GM19452 (cell line): ENCODE data around the gene ILDR2.

Source experiments
- ATAC-seq: cut with Tn5 transposase; IDR thresholded peaks from one replicate; pipeline ENCODE4 v1.9.1; 2021; ENCODE audit not compliant: unreplicated experiment

ILDR2 gene

DNA sequence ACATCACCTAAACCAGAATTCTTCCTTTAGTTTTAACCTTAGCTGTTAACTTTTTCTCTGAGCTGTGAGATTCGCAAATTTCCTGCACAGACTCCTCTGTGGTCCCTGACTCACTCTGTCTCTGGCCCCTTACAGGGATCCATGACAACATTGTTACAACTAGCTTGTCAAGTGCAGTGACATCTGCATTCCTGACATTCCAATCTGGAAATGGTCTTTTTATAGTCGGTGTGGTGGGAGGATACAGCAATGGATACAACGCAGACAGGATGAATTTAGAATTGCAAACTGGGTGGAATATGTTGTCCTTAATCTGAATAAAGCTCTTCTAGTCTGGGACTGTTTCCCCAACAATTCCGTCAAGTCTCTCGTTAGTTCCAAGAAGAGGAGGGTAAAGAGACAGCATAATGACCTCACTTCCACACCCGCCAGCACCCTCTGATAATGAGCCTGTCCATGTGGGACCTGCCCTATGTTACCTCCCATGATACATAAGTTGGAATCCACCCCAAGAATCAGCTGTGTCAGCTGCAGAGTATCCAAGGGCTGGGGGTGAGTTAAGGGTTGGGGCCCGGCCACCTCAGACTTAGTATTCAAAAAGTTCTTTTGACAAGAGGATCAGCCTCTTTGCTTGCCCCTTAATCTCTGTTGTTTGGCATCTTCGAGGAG lies 49.4 kb downstream of the ILDR2 start:
- no peak for ATAC-seq

DNA sequence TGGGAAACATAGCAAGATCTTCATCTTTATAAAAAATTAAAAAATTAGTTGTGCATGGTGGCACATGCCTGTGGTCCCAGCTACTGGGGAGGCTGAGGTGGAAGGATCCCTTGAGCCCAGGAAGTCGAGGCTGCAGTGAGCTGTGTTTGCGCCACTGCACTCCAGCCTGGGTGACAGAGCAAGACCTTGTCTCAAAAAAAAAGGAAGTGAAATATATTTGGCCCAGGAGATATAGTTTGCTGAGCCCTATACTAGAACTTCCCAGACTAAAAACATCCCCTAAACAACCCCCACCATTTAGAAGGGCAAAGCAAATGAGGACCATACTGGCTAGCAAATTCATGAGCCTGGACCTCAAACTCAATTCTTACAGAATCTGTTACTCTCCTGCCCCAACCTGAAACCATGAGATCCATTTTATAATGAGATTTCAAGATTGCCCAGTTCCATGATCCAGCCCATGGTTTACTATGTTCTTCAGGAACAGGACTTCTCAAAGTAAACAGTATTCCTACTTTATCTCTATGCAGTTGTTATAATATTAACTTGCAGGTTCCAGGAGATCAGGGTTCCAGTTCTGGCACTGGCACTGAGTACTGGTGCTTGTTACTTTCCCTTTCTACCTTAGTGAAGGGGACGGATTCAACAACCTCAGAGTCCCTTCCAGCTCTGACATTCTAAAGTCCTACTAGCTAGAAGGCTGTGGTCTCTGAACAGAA lies 50.4 kb downstream of the ILDR2 start:
- ATAC-seq, result peak; percentile 75

DNA sequence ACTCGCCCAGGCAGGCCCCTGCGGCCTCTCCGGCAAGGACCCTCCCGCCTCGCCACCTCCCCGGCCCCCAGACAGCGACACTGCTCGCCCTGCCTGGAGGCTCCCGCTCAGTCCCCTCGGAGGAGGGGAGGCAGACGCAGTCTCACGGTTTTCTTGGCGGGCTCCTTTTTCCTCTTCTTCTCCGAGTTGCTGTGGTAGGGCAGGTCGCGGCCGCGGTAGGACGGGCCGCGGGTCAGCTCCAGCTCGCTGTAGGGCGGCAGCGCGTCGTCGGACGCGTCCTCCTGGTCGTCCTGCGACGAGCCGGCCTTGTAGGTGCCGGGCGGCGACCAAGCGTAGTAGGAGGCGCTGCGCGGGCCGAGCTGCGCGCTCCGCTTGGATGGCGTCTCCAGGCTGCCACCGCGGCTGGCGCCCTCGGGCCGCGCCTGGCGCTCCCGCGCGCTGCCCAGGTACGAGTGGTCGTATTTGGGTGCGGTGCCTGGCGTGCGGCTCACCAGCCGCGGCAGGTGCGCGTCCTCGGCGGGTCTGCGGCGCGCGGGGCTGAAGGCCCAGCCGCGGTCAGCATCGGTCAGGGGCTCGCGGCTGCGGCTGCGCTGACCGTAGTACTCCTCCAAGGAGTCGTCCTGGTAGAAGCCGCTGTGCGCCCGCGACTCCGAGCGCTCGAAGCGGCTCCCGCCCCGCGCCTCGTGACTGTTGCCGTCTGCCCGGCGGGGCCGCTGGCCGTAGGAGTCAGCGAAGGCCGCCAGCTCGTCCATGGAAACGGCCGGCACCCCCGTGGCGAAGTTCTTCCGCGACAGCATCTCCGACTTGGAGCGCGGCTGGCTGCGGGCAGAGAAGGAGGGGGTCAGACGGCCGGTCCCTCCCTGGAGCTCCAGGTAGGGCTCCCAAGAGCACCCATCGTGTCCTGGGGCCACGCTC lies 54.5 kb downstream of the ILDR2 start:
- no peak for ATAC-seq

DNA sequence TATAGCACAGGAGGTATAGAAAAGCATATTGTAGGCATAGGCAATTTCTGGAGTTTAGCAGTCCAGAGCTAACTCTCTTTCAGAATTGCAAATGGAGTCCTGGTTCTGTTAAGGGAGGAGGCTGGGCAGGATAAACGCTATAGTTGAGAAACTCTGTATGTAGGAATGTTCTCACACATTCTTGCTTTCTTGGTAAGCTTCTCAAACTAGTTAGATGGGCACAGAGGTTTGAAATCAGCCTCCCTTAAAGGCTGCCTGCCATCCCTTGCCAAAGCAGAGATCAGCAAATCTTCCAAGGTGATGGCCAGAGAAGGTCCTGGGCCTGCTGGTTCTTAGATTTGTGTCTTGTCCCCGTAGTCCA lies 56.4 kb downstream of the ILDR2 start:
- no peak for ATAC-seq

DNA sequence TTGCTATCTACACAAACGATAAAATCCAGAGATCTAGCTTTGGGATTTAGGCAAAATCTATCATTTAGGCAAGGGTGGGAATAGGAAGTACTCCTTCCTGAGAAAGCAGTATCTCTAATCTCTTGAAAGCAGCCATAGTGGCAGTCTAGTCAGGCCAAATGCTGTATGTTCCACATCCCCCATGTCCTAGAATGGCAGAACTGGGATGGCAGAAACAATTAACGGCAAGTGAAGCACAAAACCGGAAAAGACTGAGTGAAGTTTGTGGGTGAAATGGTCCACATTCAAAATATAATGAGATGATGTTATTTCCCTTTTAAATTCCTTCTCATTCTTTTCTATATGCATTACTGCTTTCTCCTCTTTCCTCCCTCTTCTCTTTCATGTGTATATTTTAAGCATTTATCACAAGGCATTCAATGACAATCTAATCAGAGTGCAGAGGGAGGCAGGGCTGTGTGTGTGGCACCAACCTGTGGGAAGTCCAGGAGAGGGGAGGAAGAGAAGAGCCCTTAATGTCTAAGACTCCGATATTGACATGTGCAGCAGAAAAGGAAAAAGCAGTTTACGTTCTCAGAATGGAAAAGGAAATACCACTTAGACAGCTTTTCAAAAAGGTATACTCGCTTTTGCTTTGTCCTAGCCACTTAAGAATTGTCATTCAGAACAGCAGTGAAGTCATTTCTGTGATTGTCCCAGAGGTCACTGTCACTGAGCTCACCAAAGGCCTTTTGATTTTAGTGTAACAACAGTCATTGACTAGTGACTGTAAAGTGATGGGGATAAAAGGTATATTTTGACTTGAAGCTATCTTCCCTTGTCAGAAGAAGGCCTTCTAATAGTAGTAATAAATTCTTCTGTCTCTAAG lies 57.0 kb downstream of the ILDR2 start:
- no peak for ATAC-seq

DNA sequence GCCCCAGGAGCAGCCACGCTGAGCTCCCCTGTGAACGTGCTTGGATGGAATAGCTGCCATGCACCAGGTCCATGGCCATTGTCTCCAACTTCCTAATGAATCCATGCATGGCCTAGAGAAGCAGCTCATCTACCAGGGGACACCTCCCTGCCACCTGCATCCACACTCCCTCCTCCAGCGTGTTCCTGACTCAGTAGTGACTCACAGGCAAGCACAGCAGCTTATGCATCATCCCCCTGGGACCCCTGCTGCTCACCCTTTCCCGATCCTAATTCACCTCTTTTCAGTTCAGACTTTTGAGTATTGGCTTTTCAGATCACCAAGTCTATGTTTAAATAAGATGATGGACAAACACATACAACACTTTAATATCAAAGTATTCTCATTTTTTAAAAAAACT lies 59.4 kb downstream of the ILDR2 start:
- no peak for ATAC-seq

DNA sequence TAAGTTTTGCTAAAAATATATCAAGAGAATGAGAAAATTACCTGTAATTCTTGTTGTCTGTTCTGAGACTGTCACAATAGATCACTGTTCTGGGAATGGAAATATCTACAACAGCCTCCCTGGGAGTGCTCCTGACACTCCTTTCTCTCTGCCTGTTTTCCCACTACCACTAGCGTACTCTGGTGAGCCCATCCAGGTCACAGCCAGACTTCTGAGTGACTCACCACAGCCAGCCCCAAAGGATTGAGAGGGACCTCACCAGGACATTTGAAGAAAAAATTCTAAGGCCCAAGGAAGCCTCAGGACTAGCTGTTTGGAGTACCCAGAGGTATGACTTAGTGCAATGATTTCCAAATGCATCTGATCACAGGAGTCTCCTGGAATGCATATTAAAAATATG lies 60.3 kb downstream of the ILDR2 start:
- no peak for ATAC-seq

DNA sequence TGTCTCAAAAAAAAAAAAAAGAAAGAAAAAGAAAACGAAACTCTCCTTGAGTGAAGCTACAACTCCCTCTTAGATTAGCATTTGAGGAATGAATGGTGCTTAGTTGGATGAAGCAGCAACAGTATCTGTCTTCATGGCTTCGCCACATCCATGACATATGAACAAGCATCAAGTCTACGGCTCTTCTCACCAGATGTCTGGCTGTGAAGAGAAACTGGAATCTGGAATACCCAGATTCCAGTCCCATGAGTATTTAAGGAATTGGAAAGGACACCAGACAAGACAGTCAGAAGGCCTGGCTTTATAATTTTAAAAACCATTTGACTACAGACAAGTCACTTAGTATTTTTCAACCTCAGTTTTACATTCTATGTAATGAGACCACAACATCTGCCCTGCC lies 61.2 kb downstream of the ILDR2 start:
- no peak for ATAC-seq

DNA sequence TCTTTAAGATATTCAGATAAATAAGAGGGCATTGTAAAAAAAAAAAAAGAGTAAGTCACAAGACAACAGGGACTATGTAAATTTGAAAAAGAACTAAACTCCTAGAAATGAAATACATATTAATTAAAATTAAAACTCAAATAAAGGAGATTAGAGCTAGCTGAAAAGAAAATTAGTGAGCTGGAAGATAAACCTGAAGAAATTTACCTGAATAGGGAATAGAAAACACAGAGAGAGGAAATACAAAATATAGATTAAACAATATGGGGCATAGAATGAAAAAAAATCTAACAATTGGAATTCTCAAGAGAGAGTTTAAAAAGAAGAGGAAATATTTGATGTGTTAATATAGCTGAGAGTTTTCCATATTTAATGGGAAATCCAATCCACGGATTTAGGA lies 63.7 kb downstream of the ILDR2 start:
- ATAC-seq, result no peak

DNA sequence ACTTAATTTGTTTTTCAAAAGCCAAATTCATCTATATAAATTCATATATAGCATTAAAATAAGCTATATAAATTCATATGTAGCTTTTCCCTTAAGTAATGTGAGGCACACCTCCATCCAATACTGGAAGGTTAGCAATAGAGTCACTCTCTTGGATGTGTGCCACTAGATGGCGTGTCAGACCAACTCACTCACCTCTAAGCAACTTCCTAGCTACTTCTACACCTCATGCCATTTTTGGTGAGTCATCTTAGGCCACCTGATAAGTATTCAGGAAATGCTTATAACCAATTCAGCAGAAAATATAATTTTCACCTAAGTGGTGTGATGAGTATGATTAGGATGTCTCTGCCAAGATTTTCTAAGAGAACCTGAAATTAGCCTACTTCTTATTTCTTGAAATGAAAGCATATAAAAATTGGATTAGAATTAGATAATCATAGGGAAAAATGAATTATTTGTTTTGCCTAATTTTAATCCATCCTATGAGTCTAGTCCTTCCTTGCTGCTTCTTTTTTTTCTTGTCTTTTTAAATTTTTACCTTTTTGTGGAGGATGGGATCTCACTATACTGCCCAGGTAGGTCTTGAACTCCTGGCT lies 64.8 kb downstream of the ILDR2 start:
- ATAC-seq, result peak; percentile 96

DNA sequence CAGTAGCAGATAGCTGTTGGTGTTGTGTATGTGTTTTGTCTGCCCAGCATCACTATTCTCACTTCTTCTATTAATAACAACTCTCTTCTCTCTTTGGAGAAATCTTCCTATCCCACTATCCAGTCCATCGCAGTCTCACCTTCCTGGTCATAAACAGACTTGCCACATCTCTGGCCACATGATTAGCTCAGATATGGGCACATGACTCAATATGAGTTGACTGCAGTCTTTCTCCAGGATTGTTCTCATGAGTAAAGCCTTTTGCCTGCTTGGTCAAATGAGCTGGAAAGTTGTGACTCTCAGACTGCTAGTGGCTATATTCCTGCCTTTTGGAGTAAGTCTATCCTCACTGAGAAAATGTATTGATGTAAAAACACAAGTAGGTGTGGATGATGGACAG lies 66.4 kb downstream of the ILDR2 start:
- no peak for ATAC-seq

DNA sequence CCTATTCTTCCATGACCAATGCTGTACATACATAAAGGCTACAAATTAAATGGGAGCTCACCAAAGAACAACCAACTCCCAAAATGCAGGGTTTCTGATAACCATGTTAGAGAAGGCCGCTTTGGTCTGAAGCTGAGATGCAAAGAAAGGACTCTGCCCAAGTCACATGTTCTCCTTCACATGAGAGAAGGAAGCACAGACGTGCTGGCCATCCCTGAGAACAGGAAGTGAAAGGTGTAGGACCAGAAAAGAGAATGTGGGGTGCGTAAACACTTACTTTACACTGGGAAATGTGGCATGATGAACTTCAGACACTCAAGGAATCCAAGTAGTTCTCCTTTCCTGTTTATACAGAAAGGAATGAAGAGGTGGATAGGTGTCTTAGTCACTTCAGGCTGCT lies 67.6 kb downstream of the ILDR2 start:
- ATAC-seq, result no peak

DNA sequence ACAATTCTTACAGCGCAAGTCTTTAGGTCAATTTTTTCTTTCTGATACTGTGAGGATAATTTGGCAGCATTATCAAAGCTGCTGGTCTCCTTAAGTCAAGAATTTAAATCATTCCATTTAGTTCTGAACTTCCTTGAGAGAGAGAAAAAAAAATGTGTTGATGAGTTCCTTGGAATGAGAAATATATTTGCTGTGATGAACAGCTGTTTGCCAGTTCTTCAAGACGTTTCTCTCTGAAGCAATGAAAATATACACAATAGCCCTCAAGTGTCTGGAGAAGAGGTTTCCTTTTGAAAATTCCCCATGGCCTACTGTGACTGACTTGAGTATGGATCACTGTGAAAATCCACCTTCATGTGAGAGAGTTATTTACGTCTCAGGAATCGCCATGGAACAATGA lies 68.3 kb downstream of the ILDR2 start:
- no peak for ATAC-seq

DNA sequence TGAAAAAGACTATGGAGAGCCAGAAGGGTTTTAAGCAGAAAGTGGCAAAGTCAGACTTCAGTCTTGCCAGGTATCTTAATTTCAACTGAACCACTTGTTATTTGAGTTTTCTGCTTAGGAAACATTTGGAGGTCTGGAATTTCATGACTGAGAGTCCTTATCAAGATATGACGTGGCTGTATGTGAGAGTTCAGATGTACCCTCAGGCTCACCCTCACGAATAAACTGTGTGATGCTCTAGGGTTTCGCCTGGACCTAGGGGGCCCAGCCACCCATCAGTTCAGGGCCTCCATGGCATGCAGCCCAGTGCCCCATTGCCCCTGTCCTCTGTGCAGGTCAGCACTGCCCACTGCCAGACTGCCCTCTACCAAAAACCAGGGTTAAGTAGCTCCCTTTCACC lies 68.7 kb downstream of the ILDR2 start:
- no peak for ATAC-seq

DNA sequence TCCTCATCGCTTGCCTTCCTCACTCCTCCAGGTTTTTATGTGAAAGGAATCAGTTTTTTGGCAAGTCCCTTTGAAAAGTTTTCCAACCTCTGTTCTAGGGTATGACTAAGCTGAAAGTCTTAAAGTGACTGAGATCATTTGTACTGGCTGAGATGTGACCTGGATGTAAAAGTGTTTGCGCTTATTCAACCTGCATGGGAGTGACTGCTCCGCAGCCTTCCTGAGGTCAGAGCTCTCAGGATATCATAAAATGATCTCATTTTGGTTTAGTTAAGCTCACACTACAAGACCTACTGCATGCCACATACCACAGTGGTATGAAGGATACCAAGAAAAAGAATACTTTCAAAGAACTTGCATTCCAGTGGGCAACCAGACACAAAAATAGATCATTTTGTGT lies 69.4 kb downstream of the ILDR2 start:
- no peak for ATAC-seq

DNA sequence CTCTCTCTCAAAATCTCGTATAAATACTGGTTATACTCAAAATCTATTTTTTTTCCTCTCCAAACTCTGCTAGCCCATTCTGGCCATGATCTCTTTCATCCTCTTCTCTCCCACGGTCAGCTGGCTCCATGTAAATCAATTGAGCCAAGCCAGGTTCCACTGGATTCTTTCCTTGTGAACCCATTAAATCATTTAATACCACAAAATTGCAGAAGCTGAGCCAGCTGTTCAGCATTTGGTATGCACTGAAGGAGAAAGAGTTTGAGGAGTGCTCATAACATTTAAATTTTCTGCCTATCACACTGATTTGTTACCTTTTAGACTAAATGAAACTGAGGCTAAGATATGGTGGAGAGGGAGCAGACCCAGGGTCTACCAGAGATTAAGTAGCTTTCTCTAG lies 70.2 kb downstream of the ILDR2 start:
- no peak for ATAC-seq

DNA sequence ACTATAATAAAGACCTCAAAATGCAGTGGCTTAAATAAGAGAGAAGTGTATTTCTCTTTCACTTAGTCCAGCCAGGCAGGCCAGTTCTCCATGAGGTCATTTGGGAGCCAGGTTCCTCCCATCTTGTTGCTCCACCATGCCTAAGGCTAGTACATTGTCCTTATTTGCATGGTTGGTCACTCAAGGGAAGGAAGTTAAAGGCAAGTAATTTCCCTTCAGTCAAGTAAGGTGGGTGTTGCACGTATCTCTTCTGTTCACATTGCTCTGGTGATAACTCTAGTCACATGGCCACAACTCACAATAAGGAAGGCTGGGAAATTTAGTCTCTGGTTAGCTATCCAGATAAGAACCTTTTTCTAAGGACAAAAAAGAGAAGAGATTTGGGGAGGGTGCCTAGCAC lies 72.1 kb downstream of the ILDR2 start:
- no peak for ATAC-seq

DNA sequence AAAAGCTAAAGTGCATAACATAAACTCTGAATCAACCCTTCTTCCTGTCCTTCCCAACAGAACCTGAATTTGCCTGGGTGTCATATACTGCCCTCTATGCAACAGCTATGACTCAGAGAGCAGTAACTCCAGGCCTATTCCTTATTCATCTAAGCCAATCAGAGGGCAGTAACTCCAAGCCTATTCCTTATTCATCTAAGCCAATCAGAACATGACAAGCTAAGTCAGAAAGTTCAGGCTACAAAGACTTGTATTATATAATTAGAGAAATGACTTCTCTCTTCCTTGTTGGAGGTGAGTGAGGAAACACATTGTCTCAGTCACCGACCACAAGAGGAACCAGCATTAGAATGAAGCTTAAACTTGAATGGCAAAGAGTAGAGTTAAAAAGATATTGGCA lies 73.1 kb downstream of the ILDR2 start:
- ATAC-seq, result no peak

DNA sequence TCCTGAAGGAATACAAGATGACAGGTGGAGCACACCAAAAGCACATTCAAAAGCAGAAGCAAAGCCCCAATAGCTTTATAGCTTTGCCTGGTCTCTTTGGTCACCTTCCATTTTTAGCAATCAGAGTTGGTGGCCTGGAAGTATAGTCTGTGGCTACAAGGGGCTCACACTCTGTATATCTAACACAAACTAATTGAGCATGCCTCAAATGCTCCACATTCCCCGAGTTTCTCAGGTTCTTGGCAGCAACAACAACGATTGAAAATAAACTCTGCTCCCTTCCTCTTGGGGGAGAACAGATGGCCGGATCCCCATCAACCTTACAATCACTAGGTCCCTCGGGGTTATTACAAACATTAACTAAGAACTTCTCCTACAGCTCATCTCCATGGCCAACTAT lies 74.4 kb downstream of the ILDR2 start:
- no peak for ATAC-seq

DNA sequence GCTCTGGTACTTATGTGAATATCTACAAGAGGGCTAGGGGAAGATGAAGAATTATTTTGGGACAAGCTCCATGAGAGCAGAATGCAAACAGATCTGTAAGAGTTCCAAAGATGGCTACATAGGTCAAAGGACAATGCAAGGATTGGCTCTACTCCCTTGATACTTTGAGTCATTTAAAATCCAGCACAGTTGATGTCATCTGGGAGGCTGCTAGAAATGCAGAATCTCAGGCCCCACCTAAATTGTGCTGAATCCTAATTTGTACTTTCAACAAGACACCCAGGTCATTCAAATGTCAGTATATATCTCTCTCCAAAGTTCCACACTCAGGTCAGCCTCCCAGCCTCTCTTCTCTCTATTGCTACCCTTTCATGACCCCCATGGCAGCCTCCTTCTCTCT lies 75.6 kb downstream of the ILDR2 start:
- ATAC-seq, result no peak

DNA sequence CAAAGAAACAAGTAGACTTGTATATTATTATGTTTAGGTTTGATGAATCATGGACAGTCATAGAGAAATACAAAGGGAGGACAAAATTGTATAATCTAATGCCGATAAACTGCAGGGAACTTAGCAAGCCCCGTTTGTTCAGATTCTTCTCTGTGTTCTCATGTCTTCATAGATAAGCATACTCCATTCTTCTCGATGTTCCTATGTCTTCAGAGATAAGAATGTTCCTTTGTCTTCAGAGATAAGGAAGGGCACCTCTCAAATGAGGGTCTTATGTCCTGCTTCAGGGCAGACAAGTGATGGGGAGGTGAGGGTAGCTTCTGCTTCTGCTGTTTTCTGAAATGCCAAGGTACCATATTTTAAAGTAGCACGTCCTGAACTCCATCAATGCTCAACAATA lies 79.6 kb downstream of the ILDR2 start:
- ATAC-seq, result no peak
